Kidney (tissue), 14 donors: ENCODE measurements around the gene GALNT11. TPM values are rescaled to one million over a fixed set of nuclear protein-coding genes. Genes with fewer than 3 reads are reported as not detected.

Experiments used
- DNase-seq, 5 donors: peaks; one replicate each; pipeline ENCODE4 v3.0.0-alpha.2; 2013 to 2020
- FAIRE-seq: peaks from 2 replicates; lab custom pipeline; 2012; peaks lifted over from hg19 to GRCh38; lab: Jason Lieb, UNC
- H3K27ac ChIP-seq, 2 donors: one replicate each; pipeline ENCODE4 v1.7.0; 2013; ENCODE audit warnings: low read depth in 2 of 2, low read length in 2 of 2, inconsistent platforms in 1 of 2
- H3K27me3 ChIP-seq: one replicate; pipeline ENCODE4 v1.7.1; 2013; ENCODE audit warnings: low read length, inconsistent platforms; ENCODE audit not compliant: control insufficient read depth, insufficient read depth
- H3K36me3 ChIP-seq, 3 donors: one replicate each; pipeline versions ENCODE4 v1.7.0 to v1.7.1; 2013; ENCODE audit warnings: low read length in 3 of 3, control low read depth in 1 of 3, inconsistent platforms in 1 of 3; ENCODE audit not compliant: insufficient read depth in 3 of 3, control insufficient read depth in 2 of 3
- H3K4me1 ChIP-seq, 3 donors: one replicate each; pipeline versions ENCODE4 v1.7.0 to v1.7.1; 2013; ENCODE audit warnings: low read length in 3 of 3, inconsistent platforms in 1 of 3, low read depth in 1 of 3; ENCODE audit not compliant: control insufficient read depth in 2 of 3, insufficient read depth in 2 of 3
- H3K4me3 ChIP-seq, 3 donors: one replicate each; pipeline versions ENCODE4 v1.7.0 to v1.8.1; 2013; ENCODE audit warnings: low read length in 3 of 3, control low read depth in 1 of 3, inconsistent platforms in 1 of 3
- H3K9ac ChIP-seq, 3 donors: one replicate each; pipeline versions ENCODE4 v1.7.0 to v1.7.1; 2013; ENCODE audit warnings: low read length in 3 of 3, control low read depth in 1 of 3, inconsistent platforms in 1 of 3
- H3K9me3 ChIP-seq, 3 donors: one replicate each; pipeline versions ENCODE4 v1.7.0 to v1.7.1; 2013; ENCODE audit warnings: low read length in 3 of 3, control low read depth in 1 of 3, inconsistent platforms in 1 of 3; ENCODE audit not compliant: control insufficient read depth in 2 of 3, insufficient read depth in 1 of 3
- CTCF ChIP-seq: IDR thresholded peaks from 3 replicates; pipeline ENCODE4 v1.5.1; 2012; ENCODE audit warnings: mild to moderate bottlenecking, moderate library complexity, borderline replicate concordance; ENCODE audit not compliant: insufficient read depth; ENCODE audit errors: extremely low read depth
- intact Hi-C: fragments of 100-400 bp; cut with DNase I; formaldehyde crosslinking; loops from one replicate; pipeline ENCODE4 v1.11.1; 2022
- polyA plus RNA-seq: library from polyadenylated mRNA; stranded (reverse); fragments of 350-450 nt; fragmentation: Illumina TruSeq; extraction: RNeasy Lipid Tissue Mini Kit (QIAGEN cat#74804); gene quantifications from one replicate; pipeline ENCODE4 v1.2.3, GENCODE V29; 2014; ENCODE audit warnings: low read depth, low replicate concordance; ENCODE audit not compliant: insufficient read depth
- total RNA-seq: library from RNA; stranded (reverse); fragmentation: NEBNext Ultra II Directional; extraction: Animal tissue kit (Norgen Biotek cat#: 25700); gene quantifications from one replicate; pipeline ENCODE4 v1.2.1, GENCODE V29; 2021
- donor health status: control.
- donor health status: control.
- donor health status: control.
- donor health status: control.
- donor health status: control.
- donor health status: DM: yes; HTN: yes; CAD: no.
- donor health status: Normal renal cell carcinoma (clear cell type).

GALNT11 gene
- total and polyA plus RNA-seq, 2 donors from 2014 or later, result 86.3 to 116 TPM

GRCh38 chr7:152052771-152053170 is 27.3 kb downstream of the GALNT11 start:
- FAIRE-seq, result no peak
- intact Hi-C loops, result no loop called here
- no peak overlapping the region for H3K27ac ChIP-seq

GRCh38 chr7:152054367-152055230 is 29.1 kb downstream of the GALNT11 start:
- DNase-seq, result peak in 3 of 5 donors; percentile 68 to 84 (median 84)
- FAIRE-seq, result no peak

More at GRCh38 chr7:152052771-152053170, 27.3 kb downstream of the GALNT11 start:
- no peaks in the 10 kb centered on the region for H3K27me3 ChIP-seq
- peaks cover 0 to 4% (median 0%) of the 10 kb centered on the region in 3 donors for H3K4me1 ChIP-seq
- no peak overlapping the region for H3K4me3 ChIP-seq
- DNase-seq, result no peak
- H3K9me3 ChIP-seq, result no peaks in the 10 kb centered on the region
- H3K36me3 ChIP-seq, result no peaks in the 10 kb centered on the region
- no peak overlapping the region for H3K9ac ChIP-seq
- TF ChIP-seq CTCF, result no peak

GRCh38 chr7:152056621-152057274 is 31.3 kb downstream of the GALNT11 start:
- intact Hi-C loops, result no loop called here
- Histone ChIP-seq H3K27ac (no peak overlapping the region), H3K36me3 (no peaks in the 10 kb centered on the region), H3K9ac (no peak overlapping the region), H3K27me3 (no peaks in the 10 kb centered on the region), H3K9me3 (no peaks in the 10 kb centered on the region), H3K4me1 (no peaks in the 10 kb centered on the region), H3K4me3 (no peak overlapping the region)
- DNase-seq (no peak), FAIRE-seq (no peak)
- TF ChIP-seq CTCF, result no peak

More at GRCh38 chr7:152054367-152055230, 29.1 kb downstream of the GALNT11 start:
- H3K4me3 ChIP-seq, result no peak overlapping the region
- no peaks in the 10 kb centered on the region for H3K36me3 ChIP-seq
- intact Hi-C loops, result no loop called here
- no peak overlapping the region for H3K9ac ChIP-seq
- TF ChIP-seq CTCF, result no peak
- no peaks in the 10 kb centered on the region for H3K9me3 ChIP-seq
- H3K27me3 ChIP-seq, result no peaks in the 10 kb centered on the region
- no peak overlapping the region for H3K27ac ChIP-seq
- H3K4me1 ChIP-seq, result peaks cover 0 to 4% (median 0%) of the 10 kb centered on the region in 3 donors
